ENCODE data around the gene TMEM272.
"Not testable (repeated sequence)": the region's sequence is repeated elsewhere in the genome, so short reads cannot be mapped to it uniquely, and the experiment has no call there.

TMEM272 gene

DNA sequence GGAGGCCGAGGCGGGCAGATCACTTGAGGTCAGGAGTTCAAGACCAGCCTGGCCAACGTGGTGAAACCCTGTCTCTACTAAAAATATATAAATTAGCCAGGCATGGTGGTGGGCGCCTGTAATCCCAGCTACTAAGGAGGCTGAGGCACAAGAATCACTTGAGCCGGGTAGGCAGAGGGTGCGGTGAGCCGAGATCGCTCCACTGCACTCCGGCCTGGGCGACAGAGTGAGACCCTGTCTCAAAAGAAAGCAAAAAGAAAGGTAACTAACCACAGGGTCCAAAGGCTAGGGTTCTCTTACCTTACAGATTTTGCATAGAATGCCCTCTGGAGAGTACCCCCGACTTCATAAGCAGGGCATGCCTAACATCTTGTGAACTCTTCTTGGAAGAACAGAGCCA is 20.3 kb downstream of the TMEM272 start:
- not testable (repeated sequence) for DNase-seq

DNA sequence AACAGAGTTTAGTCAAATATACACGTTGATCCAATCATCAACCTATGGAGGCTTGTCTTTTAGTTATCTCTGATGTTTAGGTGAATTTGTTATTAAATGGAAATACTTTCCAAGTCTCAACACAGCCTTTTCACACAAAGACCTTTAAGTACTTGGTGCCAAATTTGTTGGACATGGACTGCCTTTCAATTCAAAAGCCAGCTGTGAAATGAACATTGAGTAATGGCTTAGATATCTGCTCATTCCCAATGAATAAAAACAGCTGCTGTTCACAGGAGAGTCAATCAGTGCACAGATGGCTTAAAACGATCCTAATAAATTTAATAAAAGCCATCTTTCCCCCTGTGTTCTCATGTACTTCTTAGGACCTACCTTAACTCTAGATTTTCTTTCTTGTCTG is 21.1 kb downstream of the TMEM272 start:
- no peak for DNase-seq

GRCh38 chr13:51823359-51823758 is 21.6 kb downstream of the TMEM272 start:
- DNase-seq: no peak

DNA sequence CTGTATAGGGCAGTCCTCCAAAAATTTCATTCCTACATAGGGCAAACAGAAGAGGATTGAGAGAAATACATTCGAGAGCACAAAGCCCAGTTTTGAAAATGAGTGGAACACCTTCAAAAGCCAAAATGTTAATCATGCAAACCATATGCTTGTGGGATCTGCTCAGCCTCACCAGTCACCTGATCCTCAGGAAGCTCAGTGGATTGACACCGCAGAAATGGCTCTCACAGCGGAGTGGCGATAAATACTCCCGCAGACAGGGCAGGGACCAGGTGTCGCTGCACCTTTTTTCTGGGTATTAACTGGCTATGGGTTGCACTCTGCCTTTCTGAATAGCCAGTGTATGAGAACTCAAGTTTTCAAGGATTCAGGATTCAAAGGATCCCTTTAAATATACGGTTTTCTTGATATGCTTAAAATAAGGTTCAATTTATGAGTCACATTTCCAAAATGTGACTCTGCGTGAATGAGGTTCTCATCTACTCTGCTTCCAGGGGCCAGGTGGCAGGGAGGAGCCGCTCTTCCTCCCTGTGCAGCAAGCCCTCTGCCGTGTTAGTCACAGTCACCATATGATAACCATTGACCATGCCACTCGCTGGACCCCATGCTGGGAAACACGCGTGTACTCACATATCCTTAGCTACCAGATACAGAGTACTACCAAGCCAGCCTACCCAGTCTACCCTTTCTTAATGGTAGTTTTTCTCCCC is 22.7 kb downstream of the TMEM272 start:
- no peak for DNase-seq

- DNase-seq: no peak
Measured at GRCh38 chr13:51821606-51822005, 23.4 kb downstream of the TMEM272 start.

DNA sequence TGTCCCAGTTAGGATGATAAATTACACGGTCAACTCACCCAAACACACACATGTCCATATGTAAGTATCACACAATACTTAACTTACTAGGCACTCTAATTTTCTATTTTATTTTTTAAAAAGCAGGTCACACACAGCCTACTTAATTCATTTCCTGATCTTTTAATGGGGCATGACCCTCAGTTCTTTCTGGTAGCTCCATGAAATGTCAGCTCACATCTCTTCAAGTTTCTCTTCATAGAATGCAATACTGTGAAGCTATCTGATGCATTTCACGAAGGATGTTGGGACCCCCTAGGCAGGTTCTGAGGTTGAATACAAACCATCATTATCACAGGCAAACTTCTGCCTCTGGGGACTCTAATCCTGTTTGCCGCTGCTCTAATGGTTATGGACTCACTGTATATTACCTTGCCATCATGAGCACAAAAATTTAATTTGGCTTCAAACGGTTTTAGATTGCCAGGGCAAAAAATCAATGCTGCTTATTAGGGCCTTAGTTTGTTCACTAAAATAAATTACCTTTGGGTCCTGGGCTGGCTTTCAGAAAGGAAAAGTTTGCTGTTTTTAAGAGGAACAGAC is 24.9 kb downstream of the TMEM272 start:
- no peak for DNase-seq

GRCh38 chr13:51819544-51819943 is 25.4 kb downstream of the TMEM272 start:
- no peak for DNase-seq

DNA sequence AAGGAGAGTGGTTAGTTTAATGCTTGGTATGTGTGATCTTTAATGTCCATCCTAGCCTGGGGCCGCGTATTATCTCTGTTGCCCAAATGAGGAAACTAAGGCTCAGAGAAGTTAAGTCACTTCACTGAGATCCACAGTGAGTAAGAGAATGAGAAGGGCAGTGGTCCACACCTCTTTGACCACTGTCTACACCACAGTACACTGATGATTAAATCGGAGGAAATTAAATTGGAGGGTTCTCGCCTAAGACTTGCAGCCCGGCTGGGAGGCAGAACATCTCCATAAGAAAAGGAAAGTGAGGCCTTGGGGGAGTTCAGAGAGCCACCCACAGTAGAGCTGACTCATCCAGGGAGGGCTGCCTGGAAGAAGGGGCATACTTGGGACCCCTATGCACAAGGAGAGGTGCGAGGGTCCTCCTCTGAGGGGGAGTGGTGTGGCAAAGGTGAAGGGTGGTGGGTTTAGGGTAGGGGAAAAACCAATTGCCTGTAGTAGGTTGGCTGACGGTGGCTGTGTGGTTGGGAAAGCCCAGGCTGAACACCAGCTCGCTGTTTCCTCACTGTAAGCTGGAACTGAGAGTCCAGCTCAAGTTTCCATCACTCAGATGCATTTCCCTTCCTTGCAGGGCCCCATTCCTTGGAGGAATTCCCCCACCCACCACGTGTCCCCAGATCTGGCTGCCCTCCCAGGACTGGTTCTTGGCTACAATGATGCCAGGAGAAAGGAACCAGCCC is 26.0 kb downstream of the TMEM272 start:
- no peak for DNase-seq

- no peak for DNase-seq
Measured at GRCh38 chr13:51818276-51818675, 26.7 kb downstream of the TMEM272 start.

DNA sequence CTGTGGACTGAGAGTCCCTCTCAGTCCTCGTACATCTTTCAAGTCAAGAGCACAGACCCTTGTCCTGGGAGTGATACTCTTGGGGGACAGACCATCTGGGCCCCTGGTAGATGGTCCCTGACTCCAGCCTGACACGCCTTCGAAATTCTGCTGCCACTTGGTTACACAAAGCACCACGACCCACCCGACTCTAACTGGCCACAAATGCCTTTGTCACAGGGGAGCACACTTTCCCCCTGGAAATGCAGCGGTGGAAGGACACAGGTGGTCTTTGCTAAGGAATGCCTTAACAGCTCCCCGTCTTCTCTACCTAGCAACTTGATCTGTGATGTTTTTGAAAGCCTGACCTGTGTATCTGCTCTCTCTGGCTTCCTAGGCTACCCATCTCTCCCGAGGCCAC is 27.3 kb downstream of the TMEM272 start:
- DNase-seq: no peak

DNA sequence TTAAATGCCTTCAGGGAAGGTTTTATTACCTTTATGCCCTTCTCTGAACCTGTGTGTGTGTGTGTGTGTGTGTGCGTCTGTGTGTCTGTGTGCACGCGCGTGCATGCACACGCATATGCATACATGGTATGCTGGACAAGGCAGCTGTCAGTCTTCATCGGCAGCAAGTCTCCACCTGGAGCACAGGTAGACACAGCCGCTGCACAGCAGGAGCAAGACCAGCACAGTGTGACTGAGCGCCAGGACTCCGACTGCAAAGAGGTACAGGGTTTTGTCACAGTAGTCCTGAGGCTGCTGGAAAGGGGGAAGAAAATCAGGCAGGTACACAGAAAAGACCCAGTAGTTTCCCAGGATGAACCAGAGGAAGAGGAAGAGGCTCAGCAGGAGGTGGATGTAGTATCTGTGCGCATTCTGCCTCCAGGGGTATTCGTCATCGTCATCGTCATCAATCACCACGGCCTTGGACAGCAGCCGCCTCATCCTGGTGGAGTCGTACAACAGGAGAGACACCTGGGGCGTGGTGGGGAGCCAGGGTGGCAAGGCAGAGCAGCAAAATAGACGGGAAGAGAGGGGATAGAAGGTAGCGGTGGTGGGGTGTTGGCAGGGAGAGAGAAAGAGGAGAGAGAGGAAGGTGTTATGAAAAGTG is 28.2 kb downstream of the TMEM272 start:
- DNase-seq: no peak

DNA sequence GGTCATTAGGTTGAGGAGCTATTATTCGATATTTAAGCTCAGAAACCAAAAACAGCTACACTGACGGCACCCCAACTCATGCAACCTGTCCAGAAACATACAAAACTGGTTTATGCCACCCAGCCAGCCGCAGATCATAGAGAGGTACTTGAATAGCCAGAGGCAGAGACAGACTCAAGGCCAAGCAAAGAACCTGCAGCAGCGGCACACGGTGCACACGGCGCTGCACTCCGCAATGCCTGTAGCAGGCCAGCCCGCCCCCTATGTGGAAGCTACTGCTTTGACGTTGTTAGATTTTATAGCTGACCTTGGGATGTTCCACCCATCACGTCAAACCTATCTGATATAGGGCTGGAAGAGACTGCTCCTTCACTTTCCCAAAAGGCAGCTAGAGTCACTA is 29.1 kb downstream of the TMEM272 start:
- no peak for DNase-seq

DNA sequence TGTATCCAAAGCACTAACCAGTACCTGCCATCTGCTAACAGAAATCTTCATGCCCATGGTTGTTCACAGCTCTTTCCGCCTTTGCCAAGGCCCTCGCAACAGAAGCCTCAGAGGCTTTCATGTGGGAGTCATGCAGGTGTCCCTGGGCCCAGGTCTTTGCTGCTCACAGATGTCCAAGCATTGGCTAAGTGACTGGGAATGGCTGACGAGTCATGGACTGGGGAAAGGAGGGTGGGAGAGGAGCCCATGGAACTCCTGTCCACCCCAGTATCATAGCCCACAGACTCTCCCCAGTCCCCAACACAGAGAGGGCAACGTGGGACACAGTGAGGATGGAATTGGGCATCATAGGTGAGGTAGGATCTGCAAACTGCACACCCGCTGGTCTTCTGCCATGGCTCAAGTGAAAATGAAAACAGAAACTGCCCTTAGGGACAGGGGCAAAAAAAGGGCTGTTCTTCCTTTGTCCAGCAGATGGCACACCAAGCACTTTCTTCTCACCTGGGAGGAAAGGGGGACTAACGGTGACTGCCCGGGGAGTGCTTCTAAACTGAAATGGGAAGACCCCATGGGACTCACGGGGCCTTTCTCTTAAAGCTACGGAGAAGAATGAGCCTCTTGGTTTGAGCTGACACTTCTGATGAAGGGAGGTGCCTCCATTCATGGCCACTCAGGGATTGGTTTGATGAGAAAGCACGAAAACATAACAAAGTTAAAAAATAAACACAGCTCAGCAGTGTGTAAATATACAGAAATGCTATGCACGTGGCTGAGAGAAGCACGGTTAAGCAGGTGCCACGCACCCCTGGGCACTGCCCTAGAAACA is 29.9 kb downstream of the TMEM272 start:
- peak; percentile 21 for DNase-seq

DNA sequence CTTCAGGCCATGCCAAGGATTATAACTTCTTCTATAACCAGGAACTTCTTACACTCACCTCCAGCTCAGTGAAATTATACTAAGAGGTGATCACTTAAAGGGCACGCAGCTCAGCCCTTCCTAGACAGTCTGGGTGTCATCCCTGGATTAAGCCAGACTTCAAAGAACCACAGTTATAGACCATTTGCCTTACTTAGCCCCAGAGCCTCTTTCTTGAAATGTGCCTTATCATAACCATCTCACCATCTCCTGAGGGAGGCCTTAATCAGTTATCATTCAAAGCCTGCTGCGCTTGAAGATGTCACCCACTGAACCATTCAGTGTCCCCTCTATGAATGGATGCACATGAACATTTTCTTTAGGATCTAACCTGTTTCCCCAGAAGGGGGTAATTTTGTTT is 30.9 kb downstream of the TMEM272 start:
- no peak for DNase-seq

- DNase-seq: no peak
Measured at GRCh38 chr13:51811920-51812451, 33.0 kb downstream of the TMEM272 start.

DNA sequence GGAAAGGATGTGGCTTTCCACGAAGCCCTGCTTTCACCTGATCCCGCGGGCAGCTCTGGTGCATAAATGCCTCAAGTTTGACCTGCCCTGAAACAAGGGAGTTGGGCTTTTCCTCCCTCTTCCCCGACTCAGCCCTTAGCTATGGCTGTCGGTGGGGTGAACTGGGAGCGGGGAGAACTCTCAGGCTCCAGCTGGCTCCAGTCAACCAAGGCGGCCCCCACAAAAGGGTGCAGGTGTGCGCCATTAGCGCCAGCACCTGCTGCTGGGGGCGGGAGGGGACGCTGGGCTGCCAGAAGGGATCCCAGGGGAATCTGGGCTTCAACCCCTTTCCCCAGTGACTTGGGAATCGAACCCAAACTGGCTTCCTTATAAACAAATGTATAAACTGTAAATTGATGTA is 33.9 kb downstream of the TMEM272 start:
- DNase-seq: no peak

GRCh38 chr13:51808811-51809210 is 36.2 kb downstream of the TMEM272 start:
- no peak for DNase-seq

DNA sequence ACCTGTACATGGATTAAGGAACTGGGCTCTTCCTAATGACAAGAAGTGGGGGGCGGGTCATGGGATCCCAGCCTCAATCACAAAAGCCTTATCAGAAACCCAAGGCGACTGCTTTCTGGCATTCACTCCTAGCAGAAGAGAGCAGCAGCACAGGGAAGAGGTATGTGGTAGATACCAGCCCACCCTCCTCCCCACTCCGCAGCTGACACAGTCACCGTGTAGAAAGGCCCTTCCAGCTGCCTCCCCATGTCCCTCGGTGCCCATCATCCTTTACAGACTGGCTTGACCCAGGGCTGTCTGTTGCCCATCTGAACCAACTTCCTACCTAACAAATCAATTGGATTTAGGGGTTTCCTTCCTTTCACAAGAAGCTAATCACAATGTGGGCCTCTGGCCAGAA is 37.9 kb downstream of the TMEM272 start:
- DNase-seq: no peak

- no peak for DNase-seq
Measured at GRCh38 chr13:51806566-51806965, 38.4 kb downstream of the TMEM272 start.

DNA sequence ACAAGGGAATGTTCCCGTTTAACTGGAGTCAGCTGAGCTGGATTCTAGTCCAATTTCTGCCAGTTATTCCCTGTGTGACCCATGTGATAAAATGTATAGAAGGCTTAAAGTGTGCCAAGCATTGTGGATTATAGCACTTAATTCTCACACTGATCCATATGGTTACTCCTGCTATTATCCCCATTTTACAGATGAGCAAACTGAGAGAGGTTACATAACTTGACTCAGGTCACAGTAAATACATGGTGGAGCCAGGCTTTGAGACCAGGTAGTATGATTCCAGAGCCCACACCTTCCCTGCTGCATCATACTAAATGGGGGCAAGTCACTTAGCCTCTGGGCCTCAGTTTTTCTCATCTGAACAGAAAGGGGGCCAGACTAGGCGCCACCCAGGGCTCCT is 39.1 kb downstream of the TMEM272 start:
- DNase-seq: no peak

GRCh38 chr13:51805313-51805712 is 39.7 kb downstream of the TMEM272 start:
- DNase-seq: no peak

- DNase-seq: no peak
Measured at GRCh38 chr13:51804295-51805172, 40.4 kb downstream of the TMEM272 start.
